T-helper 1 cell treated with Interleukin-12 subunit alpha and Interleukin-12 subunit beta and Interleukin-4 antibody, amounts not matched to agents 30 μg/mL and 1 μg/mL, for 36 hours (primary cell): ENCODE data around the gene CEP68.

Experiments
- H3K27ac Mint-ChIP-seq: one replicate; pipeline ENCODE4 v1.8.0; 2021; ENCODE audit warnings: mild to moderate bottlenecking, mixed read lengths
- H3K27me3 Mint-ChIP-seq: one replicate; pipeline ENCODE4 v1.8.0; 2021; ENCODE audit warnings: low read depth, mixed read lengths
- H3K36me3 Mint-ChIP-seq: one replicate; pipeline ENCODE4 v1.8.0; 2021; ENCODE audit warnings: low read depth, mixed read lengths
- H3K4me1 Mint-ChIP-seq: one replicate; pipeline ENCODE4 v1.8.0; 2021; ENCODE audit warnings: low read depth, mixed read lengths
- H3K4me3 Mint-ChIP-seq: one replicate; pipeline ENCODE4 v1.8.0; 2021; ENCODE audit warnings: mild to moderate bottlenecking, moderate library complexity, mixed read lengths
- H3K9me3 Mint-ChIP-seq: one replicate; pipeline ENCODE4 v1.8.0; 2021; ENCODE audit warnings: mixed read lengths

CEP68 gene

GRCh38 chr2:65133626-65134025, 77.4 kb downstream of the CEP68 start:
- peaks cover 3% of the 10 kb centered on the region for H3K36me3 Mint-ChIP-seq
- no peaks in the 10 kb centered on the region for H3K9me3 Mint-ChIP-seq
- no peak overlapping the region for H3K4me3 Mint-ChIP-seq
- H3K27ac Mint-ChIP-seq = no peak overlapping the region
- H3K4me1 Mint-ChIP-seq = peaks cover 10% of the 10 kb centered on the region
- peaks cover 9% of the 10 kb centered on the region for H3K27me3 Mint-ChIP-seq

GRCh38 chr2:65134158-65134557, 77.9 kb downstream of the CEP68 start:
- Mint-ChIP-seq H3K27ac (no peak overlapping the region), H3K36me3 (peaks cover 3% of the 10 kb centered on the region), H3K9me3 (no peaks in the 10 kb centered on the region), H3K4me3 (no peak overlapping the region), H3K4me1 (peaks cover 4% of the 10 kb centered on the region), H3K27me3 (peaks cover 9% of the 10 kb centered on the region)

GRCh38 chr2:65136253-65136652, 80.0 kb downstream of the CEP68 start:
- Mint-ChIP-seq H3K4me1 (no peaks in the 10 kb centered on the region), H3K27me3 (peaks cover 9% of the 10 kb centered on the region), H3K9me3 (no peaks in the 10 kb centered on the region), H3K4me3 (no peak overlapping the region), H3K36me3 (no peaks in the 10 kb centered on the region), H3K27ac (no peak overlapping the region)
